Measurements from ENCODE around the gene PIGX. TPM values are rescaled to one million over a fixed set of nuclear protein-coding genes. Genes with fewer than 3 reads are reported as not detected.

PIGX gene
- total RNA-seq = 10 to 100 TPM; 23.9 to 31.8 (median 24.2) TPM
- 27.4 TPM for total RNA-seq (2013)

- peak; percentile 88 to 98 for DNase-seq
- no peaks in the 10 kb centered on the region for H3K36me3 ChIP-seq (ENCODE audit: control insufficient read depth, insufficient read depth, low read length)
- WGBS (ENCODE audit: insufficient coverage) = 0% methylated on average over 68 of the region's 68 CpGs
- no peaks in the 10 kb centered on the region for H3K9me3 ChIP-seq (ENCODE audit: control insufficient read depth, insufficient read depth, low read length)
- H3K27ac Mint-ChIP-seq = peak within 1 kb of the TSS; percentile 97 to 99
- no peaks in the 10 kb centered on the region for H3K27me3 ChIP-seq (ENCODE audit: control insufficient read depth, insufficient read depth, low read length)
- peak within 1 kb of the TSS; percentile 94 for H3K4me3 Mint-ChIP-seq
- no peak for TF ChIP-seq CTCF (IDR thresholded peaks at IDR 0.05)
- no peaks in the 10 kb centered on the region for H3K27me3 Mint-ChIP-seq (ENCODE audit: low read depth in 2 of 2)
- peaks cover 13 to 19% of the 10 kb centered on the region in 2 donors for H3K4me1 Mint-ChIP-seq
- peak within 1 kb of the TSS; percentile 99 for H3K27ac ChIP-seq (ENCODE audit: low read length)
- no peaks in the 10 kb centered on the region for H3K9me3 Mint-ChIP-seq
- intact Hi-C loops (cut with micrococcal nuclease) = loop anchor here (1.0 to 5.0 kb wide), 3 partner anchors 28 to 143 kb away; partner anchors contain the start of genes FBXO45 and WDR53
- peaks cover 19% of the 10 kb centered on the region for H3K4me1 ChIP-seq (ENCODE audit: control insufficient read depth, insufficient read depth, low read length)
- H3K36me3 Mint-ChIP-seq = no peaks in the 10 kb centered on the region
- ATAC-seq = peak; percentile 77 to 90 (median 85)
- peak within 1 kb of the TSS; percentile 94 for H3K4me3 ChIP-seq (ENCODE audit: low read length)
These were observed at the start of gene PIGX, which contains the start of gene CEP19 for GRCh38 chr3:196711838-196712513. TSS of gene PIGX (plus strand) at chr3:196712377. TSS of gene CEP19 (minus strand) at chr3:196712250. CDS start at chr3:196708657, 3,593 bp downstream.

DNA sequence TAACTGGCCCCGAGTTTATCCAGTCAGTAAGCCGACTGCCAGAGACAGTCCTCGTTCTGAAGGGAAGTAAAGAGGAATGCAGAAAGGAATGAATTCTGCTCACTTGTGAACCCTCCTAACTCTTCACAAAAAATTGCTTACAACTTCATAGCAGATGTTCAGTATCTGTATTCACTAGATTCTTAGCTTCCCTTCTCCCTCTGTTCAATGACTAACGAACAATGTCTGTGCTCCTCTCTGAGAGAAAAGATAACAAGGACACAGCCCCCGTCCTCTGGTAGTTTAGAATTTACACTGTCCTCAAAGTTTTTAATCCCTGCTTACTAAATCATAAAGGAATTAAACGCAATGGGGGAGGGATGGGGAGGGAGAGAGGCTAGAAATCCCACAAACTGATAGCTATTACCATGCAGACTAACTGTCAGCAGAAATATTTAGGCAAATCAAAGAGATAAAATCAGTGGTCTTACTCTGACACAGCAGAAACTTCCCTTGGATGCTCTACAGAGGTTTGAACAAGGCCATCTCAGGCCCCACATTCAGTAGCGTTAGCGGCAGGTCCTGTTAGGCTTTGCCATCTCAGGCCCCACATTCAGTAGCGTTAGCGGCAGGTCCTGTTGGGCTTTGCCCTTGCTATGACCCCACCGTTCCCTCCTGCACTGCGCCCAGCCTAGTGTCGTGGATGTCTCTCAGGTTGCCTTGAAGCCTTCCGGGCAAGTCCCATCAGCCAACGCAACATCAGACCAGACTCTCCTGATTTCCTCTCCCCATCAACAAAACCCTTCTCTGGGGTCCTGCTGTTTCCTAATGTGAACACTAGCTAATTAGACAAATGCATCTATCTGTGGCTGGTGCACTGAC is 49.2 kb upstream of the PIGX start:
- Mint-ChIP-seq H3K4me1 (peaks cover 1 to 14% of the 10 kb centered on the region in 2 donors), H3K27me3 (ENCODE audit: low read depth in 2 of 2) (no peaks in the 10 kb centered on the region), H3K36me3 (peaks cover 3% of the 10 kb centered on the region), H3K4me3 (no peak overlapping the region), H3K27ac (peak overlapping the region; percentile 34 to 73), H3K9me3 (no peaks in the 10 kb centered on the region)
- Histone ChIP-seq H3K27ac (ENCODE audit: low read length) (no peak overlapping the region), H3K9me3 (ENCODE audit: control insufficient read depth, insufficient read depth, low read length) (no peaks in the 10 kb centered on the region), H3K4me3 (ENCODE audit: low read length) (no peak overlapping the region), H3K27me3 (ENCODE audit: control insufficient read depth, insufficient read depth, low read length) (no peaks in the 10 kb centered on the region), H3K4me1 (ENCODE audit: control insufficient read depth, insufficient read depth, low read length) (no peaks in the 10 kb centered on the region), H3K36me3 (ENCODE audit: control insufficient read depth, insufficient read depth, low read length) (peaks cover 42% of the 10 kb centered on the region)
- DNase-seq = no peak
- no peak for TF ChIP-seq CTCF (IDR thresholded peaks at IDR 0.05)
- ATAC-seq = peak in 1 of 3 donors; percentile 65
- 82% methylated on average over 13 of the region's 15 CpGs for WGBS (ENCODE audit: insufficient coverage)
- intact Hi-C loops (cut with micrococcal nuclease) = no loop called here

DNA sequence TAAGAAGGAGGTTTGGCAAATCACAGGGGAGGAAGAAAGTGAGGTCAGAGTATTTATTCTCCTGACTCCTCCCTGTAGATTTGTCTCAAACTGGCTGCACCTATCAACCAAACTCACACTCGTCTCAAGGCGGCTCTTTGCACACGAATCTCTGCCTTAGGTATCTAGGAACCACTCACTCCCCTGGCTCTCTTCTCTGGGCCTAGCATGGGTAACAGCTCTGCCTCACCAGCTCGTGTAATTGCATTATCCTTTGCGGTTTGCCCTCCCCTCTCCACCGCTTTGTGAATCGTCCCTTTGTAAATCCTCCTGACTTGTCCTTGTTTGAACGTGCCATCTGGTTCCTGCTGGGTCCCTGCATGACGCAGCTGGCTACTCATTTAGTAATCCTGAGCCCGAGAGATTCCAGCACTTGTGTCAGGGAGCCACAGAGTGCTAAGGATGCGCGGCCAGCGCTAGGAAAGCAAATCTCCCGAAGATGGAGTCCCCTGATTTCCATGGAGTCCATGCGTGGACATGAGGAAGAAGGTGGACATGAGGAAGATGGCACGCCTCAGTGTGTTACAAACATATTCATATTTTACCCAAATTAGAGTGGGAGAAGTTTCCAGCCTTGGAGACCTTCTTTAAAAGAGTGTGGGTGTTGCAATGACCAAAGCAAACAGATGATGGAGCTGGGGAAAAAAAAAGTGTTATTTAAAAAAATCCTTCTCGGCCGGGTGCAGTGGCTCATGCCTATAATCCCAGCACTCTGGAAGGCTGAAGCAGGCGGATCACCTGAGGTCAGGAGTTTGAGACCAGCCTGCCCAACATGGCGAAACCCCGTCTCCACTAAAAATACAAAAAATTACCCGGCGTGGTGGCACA is 45.9 kb upstream of the PIGX start:
- H3K36me3 Mint-ChIP-seq = no peaks in the 10 kb centered on the region
- intact Hi-C loops (cut with micrococcal nuclease) = no loop called here
- no peak overlapping the region for H3K4me3 Mint-ChIP-seq
- no peak for TF ChIP-seq CTCF (IDR thresholded peaks at IDR 0.05)
- peaks cover 8% of the 10 kb centered on the region for H3K4me1 ChIP-seq (ENCODE audit: control insufficient read depth, insufficient read depth, low read length)
- no peak overlapping the region for H3K27ac ChIP-seq (ENCODE audit: low read length)
- H3K27me3 ChIP-seq (ENCODE audit: control insufficient read depth, insufficient read depth, low read length) = no peaks in the 10 kb centered on the region
- no peaks in the 10 kb centered on the region for H3K9me3 ChIP-seq (ENCODE audit: control insufficient read depth, insufficient read depth, low read length)
- no peaks in the 10 kb centered on the region for H3K27me3 Mint-ChIP-seq (ENCODE audit: low read depth in 2 of 2)
- peaks cover 13 to 26% of the 10 kb centered on the region in 2 donors for H3K4me1 Mint-ChIP-seq
- no peak overlapping the region for H3K4me3 ChIP-seq (ENCODE audit: low read length)
- H3K36me3 ChIP-seq (ENCODE audit: control insufficient read depth, insufficient read depth, low read length) = peaks cover 13% of the 10 kb centered on the region
- ATAC-seq (no peak), DNase-seq (no peak)
- WGBS (ENCODE audit: insufficient coverage) = 91% methylated on average over 21 of the region's 23 CpGs
- peak overlapping the region; percentile 14 to 44 for H3K27ac Mint-ChIP-seq
- H3K9me3 Mint-ChIP-seq = no peaks in the 10 kb centered on the region

All from natural killer cell (primary cell).